ENCODE results near the gene PTMS.

GRCh38 chr12:6734506-6735387, 31.4 kb upstream of the PTMS start:
- TF ChIP-seq MYC (IDR thresholded peaks at IDR 0.05; ENCODE audit: low read depth, low read length) (no peak), MYC (CRISPR knock-in tag; IDR thresholded peaks at IDR 0.05; ENCODE audit: borderline replicate concordance, low read depth) (no peak), ZNF253 (CRISPR knock-in tag; conservative IDR thresholded peaks at IDR 0.05) (no peak), MAFG (tag; conservative IDR thresholded peaks at IDR 0.05) (no peak), TFE3 (CRISPR knock-in tag; IDR thresholded peaks at IDR 0.05) (no peak), ZMIZ1 (IDR thresholded peaks at IDR 0.05; ENCODE audit: low read depth in 2 of 2, low read length in 2 of 2) (no peak), CHD2 (IDR thresholded peaks at IDR 0.05; ENCODE audit: low read depth, low read length) (no peak), CTCF (IDR thresholded peaks at IDR 0.05 in 2 of 3, conservative IDR thresholded peaks at IDR 0.05 in 1 of 3; ENCODE audit: insufficient read depth in 2 of 3, low read depth in 1 of 3, low read length in 3 of 3) (no peak), HDAC1 (IDR thresholded peaks at IDR 0.05) (no peak)

Data from K562 (cell line).